Activated CD4-positive, alpha-beta T cell treated with anti-CD3 and anti-CD28 coated beads, Interleukin-2, Interleukin-6, amounts not matched to agents 100 ng/mL and 50 ng/mL, durations not matched to agents 16 hours and 8 hours (primary cell): ENCODE data around the gene SETD4.
A peak's percentile ranks its signal among the peaks of the same experiment; 100 is the strongest.
"Not testable (repeated sequence)": the region's sequence is repeated elsewhere in the genome, so short reads cannot be mapped to it uniquely, and the experiment has no call there.

Experiments
- DNase-seq: peaks from one replicate; pipeline ENCODE4 v3.0.0-alpha.2; 2020

The SETD4 gene

DNA sequence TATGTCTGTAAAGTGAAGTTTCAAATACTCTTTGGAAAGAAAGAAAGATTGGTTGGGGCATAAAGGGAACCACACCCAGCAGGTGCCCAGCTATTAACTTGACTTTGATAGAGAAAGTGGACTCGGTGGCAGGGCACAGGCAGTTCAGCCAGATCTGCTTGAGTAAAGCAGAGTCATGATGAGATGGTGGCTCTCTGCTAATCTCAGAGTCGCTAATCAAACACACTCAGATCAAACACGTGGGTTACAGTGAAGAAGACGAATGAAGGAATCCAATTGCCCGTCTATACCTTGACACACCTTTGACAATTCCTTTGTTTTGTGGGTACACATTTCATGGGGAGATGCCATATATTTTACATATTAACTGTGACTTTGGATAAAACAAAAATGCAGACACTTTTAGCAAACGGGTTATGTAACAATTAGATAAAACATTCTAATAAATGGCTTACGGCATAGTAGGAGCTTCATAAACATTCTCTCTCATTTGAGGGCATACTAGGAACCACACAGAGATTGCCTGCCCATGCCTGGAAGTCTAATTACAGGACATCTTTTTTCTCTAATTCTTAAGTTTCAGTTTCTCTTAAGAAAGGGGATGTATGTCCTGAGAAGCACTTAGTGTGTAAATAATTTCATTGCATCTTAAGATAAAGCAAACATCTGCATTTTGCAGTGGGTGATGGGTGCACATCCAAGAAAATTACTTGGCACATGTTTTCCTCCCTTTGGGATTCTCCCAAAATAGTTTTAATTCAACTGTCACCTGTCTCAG is 16.7 kb upstream of the SETD4 start:
- DNase-seq = no peak

DNA sequence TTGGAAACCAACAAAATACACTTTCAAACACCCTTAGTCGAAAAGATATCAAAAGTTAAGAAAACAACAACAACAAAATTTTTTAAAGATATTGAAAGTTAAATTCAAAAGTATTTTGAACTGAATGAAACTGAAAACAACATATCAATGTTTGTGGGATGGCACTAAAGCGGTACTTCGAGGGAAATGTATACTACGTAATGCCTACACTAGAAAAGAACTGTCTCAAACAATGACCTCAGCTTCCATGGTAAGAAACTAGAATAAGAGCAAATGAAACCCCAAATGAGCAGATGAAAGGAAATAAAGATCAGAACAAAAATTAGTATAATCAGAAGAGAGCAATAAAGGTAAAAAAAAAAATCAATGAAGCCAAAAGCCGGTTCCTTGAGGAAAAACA is 15.6 kb upstream of the SETD4 start:
- DNase-seq = no peak

DNA sequence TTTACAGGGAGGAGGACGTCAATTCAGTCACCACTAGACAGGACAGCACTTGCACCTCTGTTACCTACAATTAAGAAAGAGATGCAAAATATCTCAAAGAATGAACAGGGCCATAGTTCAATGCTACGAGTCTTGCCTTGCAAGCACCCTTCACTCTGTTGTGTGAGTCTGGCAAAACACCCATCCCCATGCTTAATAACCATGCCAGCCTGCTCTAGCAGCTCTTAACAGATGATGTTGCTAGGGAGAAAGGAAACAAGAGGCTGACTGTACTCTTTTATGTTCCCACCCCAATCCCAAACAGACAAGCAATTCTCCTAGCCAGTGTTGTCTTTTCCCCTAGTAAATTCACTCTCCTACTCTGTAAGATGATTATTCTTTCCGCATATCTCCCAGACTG is 14.8 kb upstream of the SETD4 start:
- DNase-seq = no peak

DNA sequence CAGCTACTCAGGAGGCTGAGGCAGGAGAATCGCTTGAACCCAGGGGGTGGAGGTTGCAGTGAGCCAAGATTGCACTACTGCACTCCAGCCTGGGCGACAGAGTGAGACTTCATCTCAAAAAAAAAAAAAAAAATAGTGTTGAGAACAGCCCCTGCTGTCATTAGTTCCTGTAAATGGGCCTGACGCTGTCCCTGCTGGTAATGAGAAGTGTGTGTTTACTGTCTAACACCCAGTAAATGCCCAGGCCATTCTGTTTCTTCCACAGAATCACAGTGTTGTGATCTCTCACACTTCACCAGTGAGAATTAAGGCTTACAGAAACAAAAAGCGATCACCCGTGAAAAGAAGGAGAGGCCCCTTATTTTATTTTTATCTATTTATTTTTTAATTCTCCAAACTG is 13.6 kb upstream of the SETD4 start:
- not testable (repeated sequence) for DNase-seq

DNA sequence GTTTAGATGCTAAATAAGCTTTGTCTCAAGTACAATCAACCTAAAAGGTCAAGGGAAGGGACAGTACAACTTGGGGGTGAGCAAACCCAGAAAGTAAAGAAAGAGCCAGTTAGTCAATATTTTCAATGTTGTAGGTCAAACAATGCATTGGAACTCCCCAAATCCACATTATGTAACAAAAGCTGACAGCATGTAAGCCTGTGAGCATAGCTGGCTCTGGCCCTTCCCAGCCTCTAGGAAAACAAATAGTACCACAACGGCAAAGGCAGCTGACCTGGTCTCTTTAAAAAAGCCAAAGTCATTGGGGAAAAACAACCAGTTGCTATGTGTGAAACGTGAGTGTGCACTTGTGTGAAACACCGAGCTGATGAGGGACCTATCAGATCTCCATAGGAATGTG is 12.9 kb upstream of the SETD4 start:
- DNase-seq = no peak

DNA sequence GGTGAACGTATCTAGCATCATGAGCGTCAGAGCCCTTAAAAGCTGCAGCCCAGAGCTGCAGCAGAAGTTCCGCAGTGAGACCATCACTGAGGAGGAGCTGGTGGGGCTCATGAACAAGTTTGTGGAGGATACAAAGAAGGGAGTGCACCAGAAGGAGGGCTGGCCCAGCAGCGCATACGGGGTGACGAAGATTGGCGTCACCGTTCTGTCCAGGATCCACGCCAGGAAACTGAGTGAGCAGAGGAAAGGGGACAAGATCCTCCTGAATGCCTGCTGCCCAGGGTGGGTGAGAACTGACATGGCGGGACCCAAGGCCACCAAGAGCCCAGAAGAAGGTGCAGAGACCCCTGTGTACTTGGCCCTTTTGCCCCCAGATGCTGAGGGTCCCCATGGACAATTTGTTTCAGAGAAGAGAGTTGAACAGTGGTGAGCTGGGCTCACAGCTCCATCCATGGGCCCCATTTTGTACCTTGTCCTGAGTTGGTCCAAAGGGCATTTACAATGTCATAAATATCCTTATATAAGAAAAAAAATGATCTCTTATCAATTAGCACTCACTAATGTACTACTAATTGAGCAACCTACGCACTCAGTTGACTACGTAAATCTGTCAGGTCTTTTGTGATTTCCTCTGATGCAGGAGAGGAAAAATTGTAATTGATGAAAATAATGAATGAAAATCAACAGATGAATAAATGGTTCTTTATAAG is 12.3 kb upstream of the SETD4 start:
- DNase-seq = no peak

DNA sequence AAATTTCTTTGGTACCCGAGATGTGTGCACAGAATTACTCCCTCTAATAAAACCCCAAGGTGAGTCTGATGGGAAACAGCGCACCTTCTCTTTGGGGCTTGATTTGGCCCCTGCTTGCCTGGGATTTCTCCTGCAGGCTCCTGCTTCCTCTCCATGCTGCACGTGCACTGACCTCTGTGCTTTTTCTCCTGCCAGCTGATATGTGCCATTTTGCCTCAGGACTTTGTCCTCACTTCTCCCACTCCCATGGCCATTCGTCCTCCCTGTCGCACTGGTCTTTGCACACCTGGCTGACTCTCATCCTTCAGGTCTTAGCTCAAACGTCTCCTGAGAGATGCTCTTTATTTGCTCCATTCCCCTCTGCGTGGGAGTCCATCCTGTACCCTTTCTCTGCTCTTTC is 10.7 kb upstream of the SETD4 start:
- no peak for DNase-seq

DNA sequence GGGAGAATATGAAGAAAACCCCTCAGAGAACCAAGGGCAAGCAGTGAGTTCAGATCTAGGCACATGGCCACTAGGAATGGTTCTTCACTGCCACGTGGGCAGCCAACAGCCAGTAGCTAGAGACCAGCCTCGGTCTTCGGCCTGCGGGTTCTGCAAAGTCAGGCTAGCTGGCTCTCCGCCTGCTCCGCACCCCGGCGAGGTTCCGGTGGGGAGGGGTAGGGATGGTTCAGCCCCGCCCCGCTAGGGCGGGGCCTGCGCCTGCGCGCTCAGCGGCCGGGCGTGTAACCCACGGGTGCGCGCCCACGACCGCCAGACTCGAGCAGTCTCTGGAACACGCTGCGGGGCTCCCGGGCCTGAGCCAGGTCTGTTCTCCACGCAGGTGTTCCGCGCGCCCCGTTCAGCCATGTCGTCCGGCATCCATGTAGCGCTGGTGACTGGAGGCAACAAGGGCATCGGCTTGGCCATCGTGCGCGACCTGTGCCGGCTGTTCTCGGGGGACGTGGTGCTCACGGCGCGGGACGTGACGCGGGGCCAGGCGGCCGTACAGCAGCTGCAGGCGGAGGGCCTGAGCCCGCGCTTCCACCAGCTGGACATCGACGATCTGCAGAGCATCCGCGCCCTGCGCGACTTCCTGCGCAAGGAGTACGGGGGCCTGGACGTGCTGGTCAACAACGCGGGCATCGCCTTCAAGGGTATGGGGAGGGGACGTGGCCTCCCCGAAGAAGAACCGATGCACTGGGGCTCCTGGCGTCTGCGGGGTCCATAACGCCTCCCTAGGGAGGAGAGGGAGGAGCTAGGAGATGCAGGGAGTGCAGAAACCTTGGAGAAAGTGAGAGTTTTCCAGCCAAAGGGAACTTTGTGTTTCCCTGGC is 9.6 kb upstream of the SETD4 start, which contains the start of gene CBR1:
Gene CBR1 (plus strand): TSS at position 312 of the 871 bp plus-strand sequence. CDS start 92 bp downstream, at position 404.
- DNase-seq = peak; percentile 95

DNA sequence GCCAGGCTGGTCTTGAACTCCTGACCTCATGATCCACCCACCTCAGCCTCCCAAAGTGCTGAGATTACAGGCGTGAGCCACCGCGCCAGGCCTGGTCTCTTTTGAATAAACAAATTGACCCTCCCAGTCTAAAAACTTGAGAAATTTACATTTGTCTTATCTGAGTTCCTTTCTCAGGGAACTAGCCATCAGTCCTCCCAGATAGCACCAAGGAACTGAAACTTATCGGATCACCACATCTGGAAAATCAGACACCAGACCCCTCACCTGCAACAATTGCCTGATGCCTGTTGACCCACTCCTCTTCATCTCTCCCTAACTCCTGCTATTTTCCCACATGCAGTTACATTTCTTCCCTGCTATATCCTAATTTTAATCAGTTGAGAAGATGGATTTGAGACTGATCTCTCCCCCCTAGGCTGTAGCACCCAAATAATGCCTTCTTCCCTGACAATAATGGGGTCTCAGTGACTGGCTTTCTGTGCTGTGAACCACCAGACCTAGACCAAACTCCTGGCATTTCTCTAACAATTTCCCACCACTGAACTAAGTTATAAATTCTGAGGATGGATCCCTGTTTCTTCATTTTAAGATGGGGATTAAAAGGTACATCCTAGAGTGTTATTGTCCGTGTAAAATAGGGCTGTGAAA is 8.5 kb upstream of the SETD4 start:
- no peak for DNase-seq

DNA sequence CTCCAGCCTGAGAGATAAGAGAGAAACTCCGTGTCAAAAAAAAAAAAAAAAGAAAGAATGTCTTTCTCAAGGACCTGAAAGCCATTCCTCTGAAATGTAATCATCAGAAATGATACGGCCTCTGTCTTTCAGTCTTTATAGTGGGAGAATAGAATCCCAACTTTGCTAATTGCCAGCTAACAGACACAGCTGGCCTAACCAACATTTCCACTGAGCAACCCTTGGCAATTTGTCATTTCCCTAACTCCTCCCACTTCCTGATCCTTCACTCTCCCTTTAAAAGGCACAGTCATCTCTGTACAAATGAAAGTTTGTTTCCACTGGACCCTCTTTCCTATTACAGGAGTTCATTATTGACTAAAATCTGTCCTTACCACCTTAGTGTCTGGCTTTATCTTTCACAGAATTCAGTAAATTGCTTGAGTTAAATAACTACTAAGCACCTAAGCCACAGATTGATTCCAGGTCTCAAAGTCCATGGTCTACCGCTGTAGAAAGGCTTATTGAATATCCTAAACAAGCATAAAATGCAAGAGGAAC is 5.2 kb upstream of the SETD4 start:
- peak; percentile 72 for DNase-seq

DNA sequence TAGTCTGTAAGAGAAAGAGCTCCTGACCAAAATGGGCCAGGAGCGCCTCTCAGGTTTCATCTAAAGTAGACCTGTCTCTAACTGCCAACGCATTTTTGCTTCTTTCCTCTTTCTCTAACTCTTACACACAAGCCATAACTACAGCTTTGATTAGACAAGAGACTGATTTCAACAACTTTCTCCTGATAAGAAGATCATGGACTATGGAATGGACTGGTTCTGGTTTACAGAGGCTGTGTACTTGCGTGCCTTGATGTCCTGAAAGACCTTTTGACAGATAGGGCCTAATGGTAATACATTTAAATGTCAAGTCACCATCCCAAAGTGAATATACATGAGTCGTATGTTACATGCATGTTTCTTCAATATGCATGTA is 3.7 kb upstream of the SETD4 start:
- no peak for DNase-seq

DNA sequence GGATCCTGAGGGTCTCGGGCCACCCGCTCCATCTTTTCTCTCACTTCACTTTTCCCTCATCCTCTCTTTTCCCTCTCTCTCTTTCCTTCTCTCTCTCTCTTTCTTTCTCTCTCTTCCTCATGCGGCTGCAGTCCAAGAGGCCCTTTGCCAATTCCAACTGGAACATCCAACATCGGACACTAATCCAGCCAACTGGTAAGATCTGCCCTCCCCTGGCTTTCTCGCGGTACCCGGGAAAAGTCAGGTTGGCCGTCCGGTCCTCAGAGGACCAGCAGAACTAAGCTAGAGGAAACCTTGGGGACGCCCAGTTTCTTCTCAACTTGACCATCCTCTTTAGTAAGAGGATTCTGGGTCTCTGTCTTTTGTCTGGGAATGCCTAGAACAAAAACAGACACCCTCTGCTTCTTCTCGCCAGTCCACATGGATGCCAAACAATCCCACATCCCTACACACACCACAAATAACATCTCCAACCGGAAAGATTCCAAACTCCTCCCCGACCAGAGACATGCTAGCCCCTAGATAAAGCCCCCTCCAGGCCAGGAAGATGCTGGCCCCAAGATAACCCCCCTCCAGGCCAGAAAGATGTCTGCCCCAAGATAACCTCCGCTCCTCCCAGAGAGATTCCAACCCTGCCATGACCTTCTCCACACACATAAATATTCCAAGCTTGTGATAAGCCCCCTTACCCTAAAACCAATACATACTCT is 3.2 kb upstream of the SETD4 start:
- no peak for DNase-seq

DNA sequence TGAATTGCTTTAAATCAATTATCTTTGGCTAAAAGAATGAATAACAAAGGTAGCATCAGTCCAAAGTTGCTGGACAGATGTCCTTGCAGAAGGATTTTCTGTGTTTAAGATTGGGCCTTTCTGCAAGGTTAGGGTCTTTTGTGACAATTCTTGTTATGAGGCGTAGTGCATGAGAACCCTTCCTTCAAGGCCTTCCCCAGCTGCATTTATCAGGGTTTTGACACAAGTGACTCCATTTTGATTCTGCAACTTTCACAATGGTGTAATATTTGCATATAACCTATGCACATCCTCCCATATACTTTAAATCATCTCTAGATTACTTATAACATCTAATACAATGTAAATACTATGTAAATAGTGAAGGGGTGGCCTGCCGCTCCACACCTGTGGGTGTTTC is 1.1 kb upstream of the SETD4 start:
- DNase-seq = no peak

DNA sequence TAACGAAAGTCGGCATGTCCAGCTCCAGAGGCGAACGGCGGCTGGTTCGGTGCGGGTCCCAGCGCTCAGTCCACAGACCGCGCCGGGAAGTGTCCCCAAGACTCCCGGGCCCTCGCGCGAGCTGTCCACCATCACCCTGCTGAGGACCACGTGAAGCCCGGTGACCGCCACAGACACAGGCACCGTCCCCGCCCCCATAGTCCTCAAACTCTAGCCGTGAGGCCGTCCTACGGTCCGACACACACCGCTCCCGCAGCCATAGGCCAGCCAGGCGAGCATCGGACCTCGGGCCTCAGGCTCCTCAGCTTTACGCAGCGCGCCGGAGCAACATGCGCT is 535 bp downstream of the SETD4 start:
- DNase-seq = peak; percentile 43

DNA sequence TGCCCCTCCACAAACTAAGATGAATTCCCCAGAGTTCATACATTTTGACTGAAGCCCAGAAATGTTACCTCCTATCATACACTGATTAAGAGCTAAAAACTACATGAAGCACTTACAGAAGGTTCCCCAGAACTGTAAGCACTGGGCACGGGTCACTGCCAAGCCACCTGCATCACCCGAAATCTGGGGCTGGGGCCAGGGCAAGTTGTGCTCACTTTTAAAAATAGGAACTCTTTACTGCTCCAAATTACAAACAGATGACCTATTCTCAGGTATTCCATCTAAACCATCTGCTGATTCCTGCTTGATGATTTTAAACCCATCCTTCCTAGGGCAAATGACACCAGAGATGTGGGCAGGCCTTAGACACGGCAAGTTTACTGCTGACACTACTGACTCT is 4.8 kb downstream of the SETD4 start:
- no peak for DNase-seq

DNA sequence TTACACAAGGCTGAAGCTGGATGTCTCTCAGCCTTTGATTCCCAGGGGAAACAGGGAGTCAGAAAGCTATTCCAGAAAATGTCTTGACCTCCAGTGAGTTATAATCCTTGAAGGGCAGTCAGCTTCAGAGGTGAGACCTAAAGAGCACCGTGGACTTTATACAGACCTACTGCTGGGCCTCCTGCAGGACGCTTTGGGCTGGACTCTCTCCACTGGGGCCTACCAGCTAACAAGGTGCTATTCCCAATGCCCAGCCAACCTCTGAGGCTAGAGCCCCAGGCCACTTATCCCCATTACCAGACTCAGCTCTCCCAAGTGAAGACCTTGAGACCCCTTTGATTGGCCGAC is 6.6 kb downstream of the SETD4 start:
- no peak for DNase-seq

DNA sequence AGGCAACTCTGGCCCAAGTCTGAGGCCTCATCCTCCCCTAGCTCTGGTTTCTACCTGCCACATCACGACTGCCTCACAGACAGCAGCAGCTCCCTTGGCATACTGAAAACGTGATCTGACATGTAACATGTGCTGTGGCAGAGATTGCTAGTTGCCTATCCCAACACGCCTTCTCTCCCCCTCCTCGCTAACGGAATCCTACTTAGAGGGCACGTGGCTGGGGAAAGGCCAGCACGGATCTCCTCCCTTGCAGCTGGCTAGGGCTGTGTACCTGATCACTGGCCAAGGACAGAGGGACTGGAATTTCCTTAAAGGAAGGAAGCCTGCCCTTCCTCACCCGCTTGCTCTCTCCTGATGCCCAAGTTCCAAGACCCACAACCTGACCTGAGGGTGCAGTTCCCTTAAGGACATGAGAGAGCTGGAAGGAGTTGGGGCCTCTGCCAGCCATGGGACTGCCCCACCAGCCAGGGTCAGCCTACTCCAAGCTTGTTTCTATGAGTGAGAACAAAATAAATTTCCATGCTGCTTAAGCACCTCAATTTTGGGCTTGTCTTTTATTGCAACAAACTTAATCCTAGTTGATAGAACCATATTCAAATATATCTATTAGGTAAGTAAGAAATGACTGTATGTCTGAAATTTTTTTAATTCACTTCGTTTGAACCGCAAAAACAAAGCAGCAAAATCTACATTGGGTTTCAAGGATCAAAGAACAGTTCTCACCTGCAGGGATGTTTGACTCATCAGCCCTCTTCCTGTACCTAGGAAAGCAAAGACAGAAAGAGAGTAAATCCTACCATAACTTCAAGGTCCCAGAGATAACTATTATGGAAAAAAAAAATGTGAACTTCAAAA is 7.2 kb downstream of the SETD4 start:
- no peak for DNase-seq

DNA sequence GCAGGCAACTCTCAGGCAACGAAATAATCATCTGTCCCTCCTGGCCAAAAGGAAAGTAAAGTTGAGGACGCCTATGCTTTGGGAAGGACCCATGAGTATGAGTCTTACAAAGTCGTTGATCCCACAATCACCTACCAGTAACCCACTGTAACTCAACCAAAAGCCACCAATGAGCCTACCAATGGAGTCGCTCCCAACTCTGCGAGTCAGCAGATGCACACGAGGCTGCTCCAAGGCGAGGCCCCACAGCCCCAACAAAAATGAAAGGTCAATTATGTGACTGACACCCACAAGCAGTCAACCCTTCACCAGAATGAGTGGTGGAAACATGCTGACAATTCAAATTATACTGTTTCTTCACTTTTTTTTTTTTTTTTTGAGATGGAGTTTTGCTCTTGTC is 12.0 kb downstream of the SETD4 start:
- DNase-seq = no peak

DNA sequence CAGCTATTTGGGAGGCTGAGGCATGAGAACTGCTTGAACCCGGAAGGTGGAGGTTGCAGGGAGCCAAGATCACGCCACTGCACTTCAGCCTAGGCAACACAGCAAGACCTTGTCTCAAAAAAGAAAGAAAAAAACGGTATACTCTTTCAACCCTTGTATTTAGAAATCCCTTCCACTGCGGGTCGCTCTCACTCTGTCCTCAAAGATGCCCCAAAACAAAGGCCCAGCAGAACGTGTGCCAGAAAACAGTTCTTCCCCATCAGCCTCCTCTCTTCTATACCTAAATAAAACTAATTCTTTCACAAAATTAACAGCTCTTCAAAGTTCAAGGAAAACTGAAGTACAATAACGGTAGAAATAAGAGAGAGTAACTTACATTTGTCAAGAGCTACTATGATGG is 13.2 kb downstream of the SETD4 start:
- no peak for DNase-seq

DNA sequence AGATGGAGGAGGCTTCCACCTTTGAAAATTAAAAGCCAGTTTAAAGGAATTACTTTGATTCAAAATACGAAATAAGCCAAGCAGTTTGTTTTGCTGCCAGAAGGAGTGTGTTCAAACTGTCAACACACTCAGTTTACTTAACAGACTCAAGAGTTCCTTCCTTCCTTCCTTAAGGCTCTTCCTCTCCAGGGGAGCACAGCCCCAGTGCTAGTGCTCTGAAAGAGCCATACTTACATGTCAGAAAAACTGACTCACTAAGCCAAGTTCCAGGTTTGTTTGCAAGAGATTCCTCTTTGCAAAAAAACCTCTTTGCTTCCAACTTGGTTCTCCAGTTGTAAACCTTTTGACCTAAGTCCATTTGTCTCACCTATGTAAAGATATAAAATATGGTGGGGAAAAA is 14.3 kb downstream of the SETD4 start:
- DNase-seq = no peak

DNA sequence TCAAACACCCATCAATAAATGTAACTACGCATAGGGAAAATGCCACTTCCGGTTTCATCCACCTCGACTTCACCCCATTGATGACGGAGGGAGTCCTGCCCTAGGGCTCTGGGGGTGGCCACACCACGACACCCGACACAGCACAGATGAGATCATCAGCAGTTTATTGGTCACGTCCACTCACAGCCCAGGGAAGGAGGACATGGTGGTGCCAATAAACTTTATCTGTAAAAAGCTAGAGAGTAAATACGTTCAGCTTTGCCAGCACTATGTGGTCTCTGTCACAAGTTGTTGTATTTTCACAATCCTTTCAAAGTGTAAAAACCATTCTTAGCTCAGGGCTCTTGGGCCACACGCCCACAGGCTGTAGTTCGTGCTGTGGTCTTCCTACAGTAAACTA is 16.3 kb downstream of the SETD4 start:
- DNase-seq = no peak
